HG03442 (cell line): ENCODE data around the gene PCSK6.
"Not testable (repeated sequence)": the region's sequence is repeated elsewhere in the genome, so short reads cannot be mapped to it uniquely, and the experiment has no call there.

Source experiments
- ATAC-seq: cut with Tn5 transposase; IDR thresholded peaks from one replicate; pipeline ENCODE4 v1.9.1; 2021; ENCODE audit warnings: mild to moderate bottlenecking, moderate library complexity; ENCODE audit not compliant: unreplicated experiment

The PCSK6 gene

DNA sequence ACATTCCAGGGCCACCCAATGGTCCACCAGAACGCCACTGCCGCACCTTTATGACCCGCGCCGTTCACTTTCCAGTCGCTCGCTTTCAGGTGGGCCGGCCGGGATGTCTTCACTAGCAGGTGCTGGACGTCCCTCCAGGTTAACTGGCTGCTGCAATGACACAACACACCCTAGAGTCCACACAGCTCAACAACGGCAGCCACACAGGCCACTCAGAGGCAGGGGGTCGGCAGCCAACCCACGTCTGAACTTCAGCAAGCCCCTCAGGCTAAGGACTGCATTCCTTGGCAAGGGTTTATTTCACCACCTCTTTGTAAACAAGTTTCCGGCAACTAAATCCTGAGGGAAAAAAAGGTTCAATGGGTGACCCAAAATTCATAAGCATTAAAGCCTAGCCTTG is 105.2 kb downstream of the PCSK6 start:
- no peak for ATAC-seq

DNA sequence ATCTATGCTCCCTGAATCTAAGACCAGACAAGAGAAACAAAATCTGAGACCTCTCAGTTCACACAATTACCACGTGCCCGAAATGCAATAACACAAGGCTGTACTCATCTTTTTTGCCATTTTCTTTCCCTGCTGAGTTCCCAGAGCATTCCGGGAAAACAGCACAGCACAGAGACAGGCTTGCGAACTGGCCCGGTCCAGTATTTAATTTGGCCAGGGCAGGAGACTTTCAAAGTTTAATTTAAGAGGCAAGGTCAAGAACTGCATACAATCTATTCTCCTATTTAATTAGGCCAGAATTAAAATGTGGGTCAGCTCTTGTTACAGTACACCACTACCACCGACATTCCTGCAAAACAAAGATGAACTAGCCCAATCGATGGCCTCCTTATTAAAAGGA is 107.0 kb downstream of the PCSK6 start:
- ATAC-seq = no peak

DNA sequence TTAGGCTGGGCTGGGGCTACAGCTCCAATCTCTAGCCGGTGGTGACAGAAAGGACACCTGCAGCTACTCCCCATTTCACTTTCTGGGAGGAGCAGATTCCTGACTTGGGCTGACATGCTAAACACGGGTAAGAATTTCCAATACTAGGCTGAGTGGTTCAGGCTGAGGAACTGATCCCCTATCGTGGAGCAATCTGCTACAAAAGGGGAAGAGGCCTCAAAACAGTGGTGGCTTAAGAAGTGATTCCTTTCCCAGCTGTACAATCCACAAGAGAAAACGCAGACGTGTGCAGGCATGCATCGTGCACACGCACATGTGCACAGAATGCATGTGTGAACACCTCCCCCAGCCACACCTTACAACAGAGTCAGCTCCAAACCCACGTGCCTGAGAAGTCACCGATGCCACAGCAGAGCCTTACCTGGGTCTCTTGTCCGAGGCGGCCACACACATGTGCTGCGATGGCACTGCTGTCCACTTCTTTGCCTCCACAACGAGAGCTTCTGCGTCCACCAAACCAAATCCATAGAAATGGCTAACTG is 107.8 kb downstream of the PCSK6 start:
- ATAC-seq = no peak

DNA sequence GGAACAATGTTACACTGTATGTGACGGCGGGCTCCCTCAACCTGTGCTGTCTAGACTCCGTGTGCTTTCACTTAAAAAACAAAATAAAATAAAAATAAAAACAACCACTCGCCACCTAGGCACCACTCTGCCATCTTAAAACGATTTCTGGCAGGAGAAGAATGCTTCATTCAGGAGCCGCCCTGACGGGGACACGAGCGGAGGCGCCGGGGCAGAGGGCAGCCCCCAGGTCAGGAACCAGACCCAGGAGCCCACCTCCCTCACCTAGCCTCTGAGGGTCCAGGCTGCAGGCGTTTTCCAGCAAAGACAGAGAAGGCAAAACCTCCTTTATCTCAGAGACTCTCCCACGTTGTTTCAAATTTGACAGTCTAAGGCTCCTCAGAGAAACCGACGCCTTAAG is 109.4 kb downstream of the PCSK6 start:
- ATAC-seq = no peak

DNA sequence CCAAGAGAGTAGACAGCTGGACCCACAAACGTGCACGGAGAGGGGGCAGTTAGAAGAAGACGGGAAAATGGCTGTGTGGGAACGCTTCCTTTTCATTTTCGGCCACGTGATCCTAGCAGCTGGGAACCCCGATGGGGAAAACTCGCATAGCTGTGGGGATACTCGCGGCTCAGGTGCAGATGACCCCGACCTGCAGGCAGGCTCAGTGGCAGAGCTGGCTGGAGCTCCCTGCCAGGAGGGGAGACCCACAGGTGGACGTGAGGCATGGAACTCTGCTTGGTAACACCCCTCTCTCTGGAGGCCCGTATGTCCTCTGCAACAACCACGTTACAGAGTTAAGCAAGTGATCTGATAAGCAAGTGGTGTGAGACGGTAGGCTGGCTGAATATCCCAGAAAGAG is 109.9 kb downstream of the PCSK6 start:
- no peak for ATAC-seq

DNA sequence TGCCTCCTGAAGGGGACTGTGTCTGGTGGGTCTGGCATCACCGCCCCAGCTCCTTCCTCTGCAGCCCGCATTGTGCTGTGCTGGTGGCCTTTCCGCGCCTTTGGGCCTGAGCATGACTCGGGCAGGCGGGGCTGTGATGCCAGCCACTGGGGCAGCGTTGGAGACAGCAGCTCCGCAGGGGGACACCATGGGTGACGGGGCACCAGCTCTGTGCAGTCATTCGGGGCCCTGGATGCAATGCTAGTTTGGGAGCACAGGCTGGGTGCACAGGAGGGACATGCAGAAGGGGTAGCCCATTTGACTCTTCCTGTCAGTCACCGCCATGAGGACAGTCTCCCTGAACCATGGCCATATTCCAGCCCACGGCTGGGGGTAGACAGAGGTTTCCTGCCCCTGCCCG is 110.6 kb downstream of the PCSK6 start:
- no peak for ATAC-seq

DNA sequence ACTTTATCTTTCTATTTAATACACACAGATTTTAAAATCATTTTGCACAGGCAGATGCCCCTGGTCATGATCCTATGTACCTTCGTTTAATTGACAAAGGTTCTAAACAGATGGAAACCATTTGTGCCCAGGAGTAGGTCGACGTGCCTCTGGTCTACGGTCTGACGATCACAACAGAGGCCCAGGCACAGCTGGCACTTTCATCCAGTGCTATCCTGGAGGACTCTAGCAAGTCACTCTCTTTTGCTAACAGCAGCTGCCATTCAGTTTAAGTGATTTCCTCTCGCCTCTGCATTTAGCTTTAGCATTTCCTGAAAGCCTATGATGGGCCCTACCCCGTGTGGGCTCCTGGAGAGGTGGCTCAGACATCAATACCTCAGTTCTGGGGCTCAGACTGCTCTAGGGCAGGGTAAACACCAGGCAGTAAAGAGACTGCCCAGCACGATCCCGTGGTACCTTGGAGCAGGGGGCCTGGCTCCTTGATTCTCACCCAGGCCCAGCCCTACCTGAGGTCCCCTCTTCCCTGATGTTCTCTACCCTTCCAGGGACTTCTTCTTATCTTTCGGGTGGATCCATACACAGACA is 111.2 kb downstream of the PCSK6 start:
- ATAC-seq = no peak

GRCh38 chr15:101376615-101377395 is 112.7 kb downstream of the PCSK6 start:
- no peak for ATAC-seq

DNA sequence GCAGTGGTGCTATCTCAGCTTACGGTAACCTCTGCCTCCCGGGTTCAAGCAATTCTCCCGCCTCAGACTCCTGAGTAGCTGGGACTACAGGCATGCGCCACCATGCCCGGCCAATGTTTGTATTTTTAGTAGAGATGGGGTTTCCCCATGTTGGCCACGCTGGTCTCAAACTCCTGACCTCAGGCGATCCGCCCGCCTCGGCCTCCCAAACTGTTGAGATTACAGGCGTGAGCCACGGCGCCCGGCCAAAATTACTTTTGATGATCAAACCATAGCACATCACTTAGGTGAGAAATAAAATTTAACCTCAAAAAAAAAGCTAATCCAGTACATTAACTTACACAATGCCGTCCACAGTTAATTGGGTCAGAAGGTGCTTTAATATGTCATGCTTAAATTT is 114.5 kb downstream of the PCSK6 start:
- not testable (repeated sequence) for ATAC-seq

DNA sequence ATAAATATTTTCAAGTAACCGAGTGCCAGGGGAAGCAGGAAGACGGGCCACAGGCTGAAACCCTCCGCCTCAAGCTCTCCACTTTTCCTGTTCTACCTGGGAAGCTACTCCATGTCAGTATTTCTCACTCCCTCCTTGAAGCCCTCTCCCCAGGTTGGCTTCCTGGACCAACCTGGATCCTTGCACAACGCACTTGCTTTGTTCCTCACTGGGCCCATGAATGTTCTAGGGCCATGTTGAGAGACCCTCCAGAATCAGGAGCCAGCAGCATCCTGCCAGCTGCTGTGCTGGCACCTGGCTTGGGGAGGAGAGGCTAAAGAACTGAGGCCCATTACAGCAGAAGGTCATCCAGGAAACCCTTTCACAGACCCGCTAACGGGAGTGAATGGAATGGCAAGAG is 115.2 kb downstream of the PCSK6 start:
- no peak for ATAC-seq

DNA sequence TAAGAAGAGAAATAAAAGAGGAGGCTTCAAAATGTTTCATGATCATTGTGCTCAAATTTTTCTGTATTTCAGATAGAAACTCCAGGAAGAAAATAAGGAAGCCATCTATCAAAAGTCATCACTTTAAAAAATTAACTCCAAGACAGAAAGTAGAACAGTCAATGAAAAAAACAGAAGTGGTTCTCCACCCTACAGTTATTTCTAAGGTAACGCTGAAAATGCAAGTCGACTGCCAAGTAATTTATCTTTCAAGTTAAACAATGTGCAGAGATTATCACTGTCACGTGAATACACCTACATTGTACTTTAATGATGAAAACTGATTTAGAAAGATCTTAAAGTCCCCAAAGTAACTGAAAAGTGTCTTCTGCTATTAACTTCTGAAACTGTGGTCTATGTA is 115.9 kb downstream of the PCSK6 start:
- ATAC-seq = no peak

GRCh38 chr15:101372960-101373525 is 116.5 kb downstream of the PCSK6 start:
- no peak for ATAC-seq

GRCh38 chr15:101372149-101372577 is 117.3 kb downstream of the PCSK6 start:
- ATAC-seq = no peak

DNA sequence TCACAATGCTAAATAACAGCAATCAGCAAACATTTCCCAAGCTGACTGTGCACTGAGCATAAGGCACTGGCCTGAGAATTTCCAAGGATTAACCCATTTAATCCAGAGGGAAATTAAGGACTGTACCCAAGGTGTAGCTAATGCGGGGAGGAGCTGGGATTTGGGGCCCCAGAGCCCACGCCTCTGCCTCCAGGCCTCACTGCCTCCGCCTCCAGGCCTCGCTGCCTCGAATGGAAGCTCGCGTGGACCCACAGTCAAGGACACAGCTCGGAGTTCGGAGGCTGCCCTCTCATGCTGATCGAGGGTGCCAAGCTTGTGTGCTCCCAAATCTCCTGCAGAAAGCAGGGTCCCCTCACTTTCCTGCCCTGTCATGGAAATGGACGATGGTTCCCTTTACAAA is 118.0 kb downstream of the PCSK6 start:
- no peak for ATAC-seq

GRCh38 chr15:101371081-101371480 is 118.4 kb downstream of the PCSK6 start:
- no peak for ATAC-seq

DNA sequence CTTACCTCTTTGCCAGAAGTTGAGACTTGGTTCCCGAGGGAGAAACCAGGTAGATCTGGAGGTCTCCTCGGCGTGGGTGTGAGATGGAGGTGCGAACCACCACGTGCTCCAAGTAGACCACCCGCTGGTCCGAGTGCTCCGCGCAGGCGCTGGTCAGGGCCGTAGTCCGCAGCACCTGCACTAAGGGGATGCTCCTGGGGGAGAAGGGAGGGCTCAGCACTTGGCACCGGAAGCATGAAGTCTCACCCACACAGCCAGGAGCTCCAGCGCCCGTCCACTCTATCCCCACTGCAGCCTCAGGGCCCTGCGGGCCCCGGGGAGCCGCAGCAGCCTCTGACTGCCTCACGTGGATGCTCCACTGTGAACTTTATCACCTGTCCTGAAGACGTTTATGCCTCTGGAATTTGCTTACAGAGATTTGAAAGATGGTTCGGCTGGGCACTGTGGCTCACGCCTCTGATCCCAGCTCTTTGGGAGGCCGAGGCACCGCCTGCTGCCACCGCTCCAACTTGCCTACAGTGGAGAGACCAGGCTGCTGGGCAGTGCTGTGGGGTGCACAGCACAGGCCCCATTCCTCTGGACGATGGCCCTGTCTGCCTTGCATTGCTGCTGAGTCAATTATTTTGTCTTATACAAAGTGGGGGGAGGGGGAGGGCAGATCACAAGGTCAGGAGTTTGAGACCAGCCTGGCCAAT is 119.0 kb downstream of the PCSK6 start:
- no peak for ATAC-seq

GRCh38 chr15:101369676-101370075 is 119.8 kb downstream of the PCSK6 start:
- no peak for ATAC-seq

GRCh38 chr15:101368861-101369642 is 120.5 kb downstream of the PCSK6 start:
- ATAC-seq = no peak

- ATAC-seq = no peak
Measured at GRCh38 chr15:101368086-101368780, 121.3 kb downstream of the PCSK6 start.

GRCh38 chr15:101366853-101367252 is 122.7 kb downstream of the PCSK6 start:
- ATAC-seq = no peak
